ENCODE data around the gene TRPC4.

GRCh38 chr13:37608750-37609339 lies 260.7 kb downstream of the TRPC4 start:
- peak; percentile 74 for TF ChIP-seq CTCF (conservative IDR thresholded peaks at IDR 0.05; ENCODE audit: low read length)
- no peak for TF ChIP-seq EZH2phosphoT487 (IDR thresholded peaks at IDR 0.05; ENCODE audit: borderline replicate concordance, low read depth, low read length)

All from OCI-LY7 (cell line).